ENCODE data around the gene HDAC4. TPM values are rescaled to one million over a fixed set of nuclear protein-coding genes. Genes with fewer than 3 reads are reported as not detected.

HDAC4 gene
- total and polyA plus RNA-seq, 3 experiments from 2014 or later, result 8.3 to 28.8 (median 24.0) TPM

GRCh38 chr2:239175181-239175580 lies 225.6 kb downstream of the HDAC4 start:
- H3K4me3 Mint-ChIP-seq, result no peak overlapping the region
- no peak overlapping the region for H3K27ac Mint-ChIP-seq
- H3K27ac ChIP-seq (ENCODE audit: low read depth, low read length), result no peak overlapping the region
- peaks cover 52 to 93% (median 83%) of the 10 kb centered on the region in 3 donors for H3K36me3 Mint-ChIP-seq
- H3K4me1 ChIP-seq (ENCODE audit: insufficient read depth, low read length), result no peaks in the 10 kb centered on the region
- no peak overlapping the region for H3K4me3 ChIP-seq (ENCODE audit: low read length)
- H3K9me3 Mint-ChIP-seq, result peaks cover 33 to 46% (median 44%) of the 10 kb centered on the region in 5 donors
- peaks cover 15% of the 10 kb centered on the region for H3K9me3 ChIP-seq (ENCODE audit: low read length)
- no peaks in the 10 kb centered on the region for H3K4me1 Mint-ChIP-seq
- no peak for DNase-seq
- H3K27me3 Mint-ChIP-seq, result no peaks in the 10 kb centered on the region
- POLR2A ChIA-PET, result no interaction called here
- CTCF ChIA-PET, result no interaction called here
- H3K36me3 ChIP-seq (ENCODE audit: insufficient read depth, low read length), result peaks cover 18% of the 10 kb centered on the region
- H3K27me3 ChIP-seq (ENCODE audit: insufficient read depth, low read length, poor library complexity, severe bottlenecking), result no peaks in the 10 kb centered on the region

- Mint-ChIP-seq H3K27me3 (no peaks in the 10 kb centered on the region), H3K4me1 (no peaks in the 10 kb centered on the region), H3K27ac (peak overlapping the region in 1 of 8 donors; percentile 10), H3K4me3 (no peak overlapping the region), H3K9me3 (peaks cover 33 to 46% (median 44%) of the 10 kb centered on the region in 5 donors), H3K36me3 (peaks cover 45 to 87% (median 75%) of the 10 kb centered on the region in 3 donors)
- Histone ChIP-seq H3K4me3 (ENCODE audit: low read length) (no peak overlapping the region), H3K27ac (ENCODE audit: low read depth, low read length) (no peak overlapping the region), H3K9me3 (ENCODE audit: low read length) (peaks cover 15% of the 10 kb centered on the region), H3K36me3 (ENCODE audit: insufficient read depth, low read length) (peaks cover 18% of the 10 kb centered on the region), H3K4me1 (ENCODE audit: insufficient read depth, low read length) (no peaks in the 10 kb centered on the region), H3K27me3 (ENCODE audit: insufficient read depth, low read length, poor library complexity, severe bottlenecking) (no peaks in the 10 kb centered on the region)
- ChIA-PET CTCF (no interaction called here), POLR2A (no interaction called here)
- DNase-seq, result no peak
Measured at GRCh38 chr2:239173301-239173700, 227.5 kb downstream of the HDAC4 start.

GRCh38 chr2:239171643-239172042 lies 229.2 kb downstream of the HDAC4 start:
- CTCF ChIA-PET, result no interaction called here
- Histone ChIP-seq H3K27ac (ENCODE audit: low read depth, low read length) (no peak overlapping the region), H3K27me3 (ENCODE audit: insufficient read depth, low read length, poor library complexity, severe bottlenecking) (no peaks in the 10 kb centered on the region), H3K36me3 (ENCODE audit: insufficient read depth, low read length) (peaks cover 18% of the 10 kb centered on the region), H3K4me1 (ENCODE audit: insufficient read depth, low read length) (no peaks in the 10 kb centered on the region), H3K4me3 (ENCODE audit: low read length) (no peak overlapping the region), H3K9me3 (ENCODE audit: low read length) (peaks cover 15% of the 10 kb centered on the region)
- no peak overlapping the region for H3K4me3 Mint-ChIP-seq
- POLR2A ChIA-PET, result interaction anchor here (0.7 kb wide), 1 partner anchor 150 kb away, joined by 4 read pairs; no protein-coding TSS in a partner anchor
- peaks cover 39 to 82% (median 63%) of the 10 kb centered on the region in 3 donors for H3K36me3 Mint-ChIP-seq
- H3K4me1 Mint-ChIP-seq, result peaks cover 0 to 3% (median 0%) of the 10 kb centered on the region in 3 donors
- no peaks in the 10 kb centered on the region for H3K27me3 Mint-ChIP-seq
- peaks cover 33 to 45% (median 42%) of the 10 kb centered on the region in 5 donors for H3K9me3 Mint-ChIP-seq
- H3K27ac Mint-ChIP-seq, result peak overlapping the region in 1 of 8 donors; percentile 34
- DNase-seq, result no peak

GRCh38 chr2:239169311-239170048 lies 231.3 kb downstream of the HDAC4 start:
- Mint-ChIP-seq H3K27me3 (no peaks in the 10 kb centered on the region), H3K27ac (no peak overlapping the region), H3K9me3 (peaks cover 26 to 36% (median 34%) of the 10 kb centered on the region in 5 donors), H3K4me3 (no peak overlapping the region), H3K4me1 (peaks cover 13 to 18% (median 15%) of the 10 kb centered on the region in 3 donors), H3K36me3 (peaks cover 34 to 77% (median 44%) of the 10 kb centered on the region in 3 donors)
- Histone ChIP-seq H3K4me3 (ENCODE audit: low read length) (no peak overlapping the region), H3K36me3 (ENCODE audit: insufficient read depth, low read length) (peaks cover 11% of the 10 kb centered on the region), H3K4me1 (ENCODE audit: insufficient read depth, low read length) (peaks cover 7% of the 10 kb centered on the region), H3K9me3 (ENCODE audit: low read length) (peaks cover 10% of the 10 kb centered on the region), H3K27me3 (ENCODE audit: insufficient read depth, low read length, poor library complexity, severe bottlenecking) (no peaks in the 10 kb centered on the region), H3K27ac (ENCODE audit: low read depth, low read length) (no peak overlapping the region)
- ChIA-PET CTCF (no interaction called here), POLR2A (interaction anchor here (0.6 kb wide), 1 partner anchor 114 kb away, joined by 3 read pairs; no protein-coding TSS in a partner anchor)
- DNase-seq, result no peak

GRCh38 chr2:239168575-239168974 lies 232.2 kb downstream of the HDAC4 start:
- Mint-ChIP-seq H3K27me3 (no peaks in the 10 kb centered on the region), H3K27ac (no peak overlapping the region), H3K4me3 (no peak overlapping the region), H3K4me1 (peaks cover 21 to 27% (median 24%) of the 10 kb centered on the region in 3 donors), H3K36me3 (peaks cover 28 to 79% (median 36%) of the 10 kb centered on the region in 3 donors), H3K9me3 (peaks cover 20 to 29% (median 29%) of the 10 kb centered on the region in 5 donors)
- peak in 1 of 5 donors; percentile 42 for DNase-seq
- peaks cover 16% of the 10 kb centered on the region for H3K4me1 ChIP-seq (ENCODE audit: insufficient read depth, low read length)
- no peak overlapping the region for H3K4me3 ChIP-seq (ENCODE audit: low read length)
- peaks cover 11% of the 10 kb centered on the region for H3K36me3 ChIP-seq (ENCODE audit: insufficient read depth, low read length)
- POLR2A ChIA-PET, result no interaction called here
- H3K27me3 ChIP-seq (ENCODE audit: insufficient read depth, low read length, poor library complexity, severe bottlenecking), result no peaks in the 10 kb centered on the region
- H3K9me3 ChIP-seq (ENCODE audit: low read length), result peaks cover 10% of the 10 kb centered on the region
- no peak overlapping the region for H3K27ac ChIP-seq (ENCODE audit: low read depth, low read length)
- CTCF ChIA-PET, result interaction anchor here (0.5 kb wide), 1 partner anchor 189 kb away, joined by 3 read pairs; no protein-coding TSS in a partner anchor

GRCh38 chr2:239167766-239168444 lies 232.9 kb downstream of the HDAC4 start:
- H3K4me3 Mint-ChIP-seq, result no peak overlapping the region
- H3K4me1 Mint-ChIP-seq, result peaks cover 22 to 29% (median 26%) of the 10 kb centered on the region in 3 donors
- peak overlapping the region in 1 of 8 donors; percentile 54 for H3K27ac Mint-ChIP-seq
- peaks cover 22 to 77% (median 30%) of the 10 kb centered on the region in 3 donors for H3K36me3 Mint-ChIP-seq
- no peak overlapping the region for H3K4me3 ChIP-seq (ENCODE audit: low read length)
- DNase-seq, result peak in 1 of 5 donors; percentile 18
- peaks cover 19% of the 10 kb centered on the region for H3K4me1 ChIP-seq (ENCODE audit: insufficient read depth, low read length)
- POLR2A ChIA-PET, result no interaction called here
- H3K27me3 ChIP-seq (ENCODE audit: insufficient read depth, low read length, poor library complexity, severe bottlenecking), result no peaks in the 10 kb centered on the region
- H3K27ac ChIP-seq (ENCODE audit: low read depth, low read length), result no peak overlapping the region
- H3K9me3 ChIP-seq (ENCODE audit: low read length), result peaks cover 6% of the 10 kb centered on the region
- H3K27me3 Mint-ChIP-seq, result no peaks in the 10 kb centered on the region
- peaks cover 20 to 23% (median 22%) of the 10 kb centered on the region in 5 donors for H3K9me3 Mint-ChIP-seq
- H3K36me3 ChIP-seq (ENCODE audit: insufficient read depth, low read length), result peaks cover 11% of the 10 kb centered on the region
- CTCF ChIA-PET, result interaction anchor here (0.5 kb wide), 1 partner anchor 190 kb away, joined by 3 read pairs; no protein-coding TSS in a partner anchor

- Mint-ChIP-seq H3K4me3 (no peak overlapping the region), H3K27me3 (no peaks in the 10 kb centered on the region), H3K4me1 (peaks cover 22 to 29% (median 26%) of the 10 kb centered on the region in 3 donors), H3K9me3 (peaks cover 15 to 16% (median 16%) of the 10 kb centered on the region in 5 donors), H3K36me3 (peaks cover 18 to 76% (median 23%) of the 10 kb centered on the region in 3 donors), H3K27ac (no peak overlapping the region)
- H3K27ac ChIP-seq (ENCODE audit: low read depth, low read length), result no peak overlapping the region
- POLR2A ChIA-PET, result no interaction called here
- peaks cover 8% of the 10 kb centered on the region for H3K36me3 ChIP-seq (ENCODE audit: insufficient read depth, low read length)
- DNase-seq, result peak in 1 of 5 donors; percentile 33
- H3K4me3 ChIP-seq (ENCODE audit: low read length), result no peak overlapping the region
- CTCF ChIA-PET, result no interaction called here
- H3K27me3 ChIP-seq (ENCODE audit: insufficient read depth, low read length, poor library complexity, severe bottlenecking), result no peaks in the 10 kb centered on the region
- H3K9me3 ChIP-seq (ENCODE audit: low read length), result peaks cover 6% of the 10 kb centered on the region
- peaks cover 19% of the 10 kb centered on the region for H3K4me1 ChIP-seq (ENCODE audit: insufficient read depth, low read length)
Measured at GRCh38 chr2:239167011-239167673, 233.7 kb downstream of the HDAC4 start.
